ENCODE results near the gene ANKRD29.
"Not testable (repeated sequence)": the region's sequence is repeated elsewhere in the genome, so short reads cannot be mapped to it uniquely, and the experiment has no call there.

ANKRD29 gene

DNA sequence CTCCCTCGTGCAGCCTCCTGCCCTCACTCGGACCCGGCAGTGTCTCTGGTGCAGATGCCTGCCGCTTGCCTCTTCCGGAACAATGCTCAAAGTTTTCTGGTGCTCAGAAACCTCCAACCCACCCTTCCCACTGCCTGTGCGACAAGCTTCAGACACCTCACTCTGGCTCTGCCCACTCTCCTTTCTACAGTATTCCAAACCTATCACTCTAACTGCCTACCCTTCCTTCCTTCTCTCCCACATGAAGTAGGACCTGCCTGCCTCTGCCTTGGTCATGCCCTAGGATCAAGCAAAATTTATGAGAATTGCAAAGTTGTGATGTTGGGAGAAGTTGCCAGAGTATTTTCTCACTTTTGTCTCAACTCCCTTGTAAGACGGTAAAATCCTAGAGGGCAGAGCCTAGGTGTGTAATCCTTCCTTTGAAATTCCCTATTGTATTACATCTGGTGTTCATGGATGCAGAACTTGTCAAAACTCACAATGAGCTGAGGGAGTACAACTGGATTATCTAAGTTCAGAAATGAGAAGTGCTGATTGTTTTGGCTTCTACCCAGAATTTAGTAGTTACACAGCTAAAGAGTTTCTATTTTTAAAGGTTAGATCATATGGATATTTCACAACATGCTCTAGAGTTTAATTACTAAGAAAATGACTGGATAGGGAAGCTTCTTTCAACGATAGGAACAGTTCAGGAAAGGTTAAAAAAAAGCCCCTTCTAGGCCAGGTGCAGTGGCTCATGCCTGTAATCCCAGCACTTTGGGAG, 83.6 kb downstream of the ANKRD29 start:
- DNase-seq = no peak

DNA sequence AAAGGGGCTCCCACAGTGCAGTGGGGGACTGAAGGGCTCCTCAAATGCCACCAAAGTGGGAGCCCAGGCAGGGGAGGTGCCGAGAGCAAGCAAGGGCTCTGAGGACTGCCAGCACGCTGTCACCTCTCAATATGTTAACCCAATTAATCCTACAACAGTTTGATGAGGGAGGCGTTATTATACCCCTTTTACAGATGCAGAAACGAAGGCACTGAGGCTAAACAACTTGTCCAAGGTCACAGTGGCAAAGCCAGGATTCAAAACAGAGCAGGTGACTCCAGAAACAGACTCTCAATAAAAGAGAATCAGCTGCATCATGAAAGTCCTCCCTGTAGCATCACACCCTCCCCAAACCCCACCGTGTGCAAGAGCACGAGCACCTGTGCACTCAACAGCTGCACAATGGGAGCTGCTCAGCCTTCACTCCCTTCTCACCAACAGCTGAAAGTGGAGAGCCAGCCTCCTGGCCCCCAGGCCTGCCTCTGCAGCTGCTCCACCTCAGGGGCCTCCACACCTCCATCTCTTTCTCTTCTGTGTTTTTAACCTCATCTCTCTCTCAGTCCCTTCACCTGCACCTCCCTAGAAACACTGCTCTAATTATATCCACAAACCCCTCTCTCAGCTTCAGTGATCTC, 84.5 kb downstream of the ANKRD29 start:
- DNase-seq = no peak

DNA sequence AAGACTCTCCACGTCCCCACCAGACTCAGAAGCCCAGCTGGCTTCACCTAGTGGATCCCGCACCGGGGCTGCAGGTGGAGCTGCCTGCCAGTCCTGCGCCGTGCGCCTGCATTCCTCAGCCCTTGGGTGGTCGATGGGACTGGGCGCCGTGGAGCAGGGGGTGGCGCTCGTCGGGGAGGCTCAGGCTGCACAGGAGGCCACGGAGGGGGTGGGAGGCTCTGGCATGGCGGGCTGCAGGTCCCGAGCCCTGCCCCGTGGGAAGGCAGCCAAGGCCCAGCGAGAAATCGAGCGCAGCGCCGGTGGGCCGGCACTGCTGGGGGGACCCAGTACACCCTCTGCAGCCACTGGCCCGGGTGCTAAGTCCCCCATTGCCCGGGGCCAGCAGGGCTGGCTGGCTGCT, 85.2 kb downstream of the ANKRD29 start:
- not testable (repeated sequence) for DNase-seq

DNA sequence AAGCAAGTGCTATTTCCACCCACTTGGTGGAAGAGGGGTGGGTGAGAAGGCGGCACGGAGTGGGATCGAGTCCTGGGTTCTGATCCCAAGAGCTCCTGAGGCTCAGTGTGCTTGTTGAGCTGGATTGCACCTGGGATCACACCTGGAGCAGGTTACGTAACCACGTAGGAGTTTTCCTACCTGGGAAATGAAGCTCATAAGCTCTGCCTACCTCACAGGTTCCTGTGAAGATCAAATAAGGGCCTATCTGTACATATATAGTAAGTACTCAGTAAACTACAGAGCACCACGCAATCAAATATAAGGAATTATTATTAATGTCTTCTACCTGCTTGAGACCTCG, 87.4 kb downstream of the ANKRD29 start:
- DNase-seq = no peak

DNA sequence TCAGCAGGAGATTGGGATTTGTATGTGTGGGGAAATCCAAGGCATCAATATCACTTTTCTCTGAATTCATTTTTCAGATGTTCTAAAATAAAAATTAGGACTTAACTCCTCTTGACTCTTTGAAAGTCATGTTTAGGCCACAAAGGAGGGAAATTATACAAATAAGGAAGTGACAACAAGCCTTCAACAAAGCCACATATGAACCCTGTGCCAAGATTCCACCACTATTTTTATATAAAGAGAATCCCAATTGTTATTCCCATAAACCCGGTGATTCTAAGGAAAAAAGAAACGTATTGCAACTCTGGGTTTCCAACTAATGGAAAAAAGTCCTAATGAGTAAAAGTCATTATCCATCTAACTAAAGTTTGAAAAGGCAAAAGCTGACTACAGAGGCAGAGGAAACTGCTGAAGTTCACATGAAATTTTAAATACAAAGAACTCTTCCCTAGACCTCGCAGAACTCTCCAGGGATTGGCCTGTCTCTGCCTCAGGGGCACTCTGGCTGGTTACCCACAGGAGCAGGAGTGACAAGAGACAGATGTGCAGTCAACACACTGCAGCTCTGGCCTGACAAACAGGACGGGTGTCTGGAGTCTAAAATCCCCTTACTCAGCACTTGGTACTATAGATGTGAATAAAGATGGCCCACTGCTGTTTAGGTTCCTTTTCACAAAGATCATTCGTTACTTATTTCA, 88.0 kb downstream of the ANKRD29 start:
- no peak for DNase-seq

DNA sequence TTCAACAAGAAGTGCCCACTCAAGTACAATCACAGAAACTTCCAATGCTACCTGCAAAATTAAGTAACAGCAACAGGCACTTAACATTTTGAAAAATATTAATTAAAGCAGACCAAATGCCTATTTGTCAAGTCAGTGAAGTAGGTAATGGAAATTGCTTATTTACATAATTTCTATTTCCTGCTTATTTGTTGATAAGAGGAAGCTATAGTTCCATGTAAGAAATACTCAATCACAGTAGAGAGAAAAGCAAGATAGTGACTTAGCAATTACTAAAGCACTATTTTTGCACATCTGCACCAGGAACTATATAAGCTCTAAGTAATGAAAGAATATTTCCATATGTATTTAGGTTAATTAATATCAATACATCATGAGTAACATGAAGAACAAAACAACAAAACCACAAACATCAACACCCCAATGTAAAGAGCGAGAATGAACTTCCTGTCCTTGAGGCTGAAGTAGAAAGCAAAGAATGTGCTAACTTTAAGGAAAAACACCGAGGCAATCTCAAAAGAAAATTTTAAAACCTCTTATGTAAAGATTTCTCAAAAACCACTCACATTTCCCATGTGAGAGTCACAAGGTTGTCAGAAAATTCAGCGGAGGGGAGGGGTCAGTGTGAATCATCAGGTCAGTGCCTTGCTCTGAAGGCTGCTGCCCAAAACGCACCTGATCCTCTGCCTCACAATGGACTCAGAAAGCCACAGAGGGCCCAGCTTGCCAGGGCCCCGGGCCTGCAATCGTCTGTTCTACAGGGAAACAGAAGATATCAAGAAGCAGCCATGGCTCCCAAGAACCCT, 88.9 kb downstream of the ANKRD29 start:
- no peak for DNase-seq

DNA sequence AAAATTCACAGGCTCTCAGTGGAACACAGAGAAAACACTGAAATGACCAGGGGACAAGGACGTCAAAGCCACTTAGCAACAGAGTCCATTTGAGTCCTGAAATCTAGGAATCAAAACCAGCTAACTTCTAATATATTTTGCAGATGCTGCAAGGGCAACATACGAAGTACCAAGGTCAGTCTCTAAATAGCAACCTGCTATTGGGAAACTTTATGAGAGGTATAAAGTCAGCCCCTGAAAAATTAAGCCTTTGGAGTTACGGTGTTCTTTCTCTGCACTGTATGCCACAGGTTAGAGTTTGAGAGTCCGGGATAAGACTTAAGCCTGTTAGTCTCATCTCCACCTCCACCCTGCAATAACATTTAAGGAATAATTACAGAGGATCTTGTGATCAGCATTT, 89.7 kb downstream of the ANKRD29 start:
- DNase-seq = no peak

DNA sequence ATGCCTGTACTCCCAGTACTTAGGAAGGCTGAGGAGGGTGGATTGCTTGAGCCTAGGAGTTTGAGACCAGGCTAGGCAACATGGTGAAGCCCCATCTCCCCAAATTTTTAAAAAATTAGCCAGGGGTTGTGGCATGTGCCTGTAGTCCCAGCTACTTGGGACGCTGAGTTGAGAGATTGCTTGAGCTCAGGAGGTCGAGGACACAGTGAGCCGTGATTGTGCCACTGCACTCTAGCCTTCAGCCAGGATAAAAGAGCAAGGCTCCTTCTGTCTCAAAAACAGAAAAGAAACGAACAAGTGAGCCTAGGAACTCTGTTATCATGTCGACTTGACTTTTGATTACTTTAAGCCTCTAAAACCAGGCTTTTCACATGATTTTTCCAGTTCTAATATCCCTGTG, 90.1 kb downstream of the ANKRD29 start:
- no peak for DNase-seq

DNA sequence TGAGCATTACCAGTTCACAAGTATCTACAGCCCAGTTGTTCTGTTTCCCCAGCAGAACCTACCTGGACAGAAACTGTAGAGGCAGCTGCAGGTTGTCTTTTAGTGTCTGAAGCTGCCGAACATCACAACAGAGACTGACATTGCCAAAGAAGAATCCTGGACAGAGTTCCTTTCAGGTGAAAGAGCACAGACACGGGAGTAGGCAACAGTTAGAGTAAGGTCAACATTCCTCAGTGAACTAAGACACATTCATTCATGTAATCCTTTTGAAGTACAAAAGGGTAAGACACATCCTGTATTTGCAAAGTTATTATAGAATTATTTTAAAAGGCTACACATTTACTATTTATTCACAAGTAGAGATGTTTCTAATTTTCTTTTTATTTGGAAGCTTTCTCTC, 90.7 kb downstream of the ANKRD29 start:
- DNase-seq = no peak

DNA sequence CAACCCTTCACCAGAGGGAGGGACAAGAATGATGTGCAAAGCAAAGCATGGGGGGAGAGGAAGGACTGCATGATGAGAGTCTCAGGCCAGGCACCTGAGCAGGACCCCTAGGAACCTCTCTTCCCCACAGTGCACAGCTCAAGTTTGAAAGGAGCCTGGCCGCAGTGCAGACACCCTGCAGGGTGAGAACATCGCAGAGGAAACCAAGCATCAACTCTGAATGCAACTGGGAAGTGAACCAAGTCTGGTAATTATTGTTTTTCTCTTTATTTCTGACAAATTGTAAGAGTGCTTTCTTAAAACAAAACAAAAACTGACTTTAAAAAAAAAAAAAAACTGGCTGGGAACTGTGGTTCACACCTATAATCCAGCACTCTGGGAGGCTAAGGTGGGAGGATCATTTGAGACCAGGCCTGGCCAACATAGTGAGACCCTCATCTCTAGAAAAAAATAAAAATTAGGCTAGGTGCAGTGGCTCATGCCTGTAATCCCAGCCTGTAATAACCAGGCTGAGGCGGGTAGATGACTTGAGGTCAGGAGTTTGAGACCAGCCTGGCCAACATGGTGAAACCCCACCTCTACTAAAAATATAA, 91.7 kb downstream of the ANKRD29 start:
- DNase-seq = no peak

DNA sequence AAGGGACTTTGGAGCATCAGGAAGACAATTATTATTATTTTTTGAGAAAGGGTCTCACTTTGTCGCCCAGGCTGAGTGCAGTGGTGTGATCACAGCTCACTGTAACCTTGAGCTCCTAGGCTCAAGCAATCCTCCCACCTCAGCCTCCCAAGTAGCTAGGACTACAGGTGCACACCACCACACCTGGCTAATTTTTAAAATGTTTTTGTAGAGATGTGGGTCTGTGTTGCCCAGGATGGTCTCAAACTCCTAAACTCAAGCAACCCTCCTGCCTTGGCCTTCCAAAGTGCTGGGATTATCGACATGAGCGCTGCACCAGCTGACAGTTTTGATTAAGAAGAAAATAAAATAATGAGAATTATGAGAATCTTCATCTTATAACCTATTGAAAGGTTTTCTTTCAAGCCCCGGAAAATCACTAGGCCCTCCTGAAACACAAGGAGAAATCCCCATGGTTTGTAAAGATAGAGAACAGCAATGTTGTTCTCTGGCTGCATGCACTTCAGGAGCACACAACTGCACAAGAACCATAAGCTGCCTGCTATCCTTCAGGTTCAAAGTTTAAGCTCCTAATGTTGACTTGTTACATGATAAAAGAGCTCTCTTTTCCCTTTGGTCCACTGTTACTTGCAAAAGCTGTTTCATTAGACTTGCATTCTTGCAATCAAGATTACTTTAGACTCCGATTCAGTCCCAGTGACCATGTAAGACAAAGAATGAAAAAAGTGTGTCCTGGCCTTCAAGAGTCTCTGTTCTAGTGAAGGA, 93.2 kb downstream of the ANKRD29 start:
- DNase-seq = no peak

DNA sequence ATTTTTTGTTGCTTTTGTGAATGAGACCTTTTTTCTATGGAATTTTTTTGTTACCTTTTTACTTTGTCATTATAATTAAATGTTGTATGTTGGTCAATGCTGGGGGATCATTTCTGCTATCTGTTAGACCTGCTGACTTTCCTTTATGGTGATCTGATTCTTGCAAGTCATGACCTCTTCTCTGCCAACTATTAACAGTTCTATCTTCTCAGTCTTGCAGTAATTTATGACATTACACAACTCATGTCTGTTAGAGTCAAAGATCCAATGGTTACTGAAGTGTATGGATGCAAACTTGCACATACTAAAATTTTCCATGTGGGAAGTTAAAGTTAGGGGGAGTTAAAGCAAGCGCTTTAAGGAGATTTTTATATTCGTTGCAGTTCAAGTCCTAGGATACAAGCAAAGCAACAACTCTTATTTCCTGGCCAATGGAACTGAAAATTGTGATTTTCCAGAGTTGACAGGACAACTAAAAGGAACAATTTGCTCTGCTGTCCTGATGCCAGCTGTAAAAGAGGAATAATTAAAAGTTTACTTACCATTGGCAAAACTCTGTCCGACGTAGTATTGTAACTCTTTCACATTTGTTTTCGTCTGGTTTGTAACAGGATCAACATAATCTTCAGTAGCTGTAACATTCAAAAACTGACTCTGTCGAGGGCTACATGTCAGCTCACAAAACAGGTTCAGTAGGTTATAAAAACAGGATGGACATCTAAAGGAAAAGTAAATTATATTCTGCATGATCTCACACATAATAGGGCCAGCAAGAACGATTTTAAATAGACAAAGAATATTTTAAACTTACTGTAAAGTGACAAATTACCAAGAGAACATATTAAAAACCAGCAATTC, 94.2 kb downstream of the ANKRD29 start:
- DNase-seq = no peak

DNA sequence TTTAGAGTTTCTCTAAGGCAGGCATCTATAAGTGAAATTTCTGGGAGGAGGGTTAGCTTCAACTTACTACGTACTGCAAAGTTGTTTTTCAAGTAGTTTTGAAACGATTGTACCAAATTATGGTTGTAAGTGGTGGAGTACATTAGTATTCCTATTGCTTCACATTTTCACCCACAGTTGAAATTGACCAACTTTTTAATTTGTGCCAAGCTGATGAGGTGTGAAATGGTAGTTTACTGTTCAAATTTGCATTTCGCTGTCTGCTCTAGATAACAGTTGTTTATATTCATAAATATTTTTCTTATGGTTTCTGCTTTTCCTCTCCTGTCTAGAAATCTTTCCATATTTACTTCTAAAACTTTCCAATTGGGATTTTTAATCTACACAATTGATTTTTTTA, 95.0 kb downstream of the ANKRD29 start:
- no peak for DNase-seq

DNA sequence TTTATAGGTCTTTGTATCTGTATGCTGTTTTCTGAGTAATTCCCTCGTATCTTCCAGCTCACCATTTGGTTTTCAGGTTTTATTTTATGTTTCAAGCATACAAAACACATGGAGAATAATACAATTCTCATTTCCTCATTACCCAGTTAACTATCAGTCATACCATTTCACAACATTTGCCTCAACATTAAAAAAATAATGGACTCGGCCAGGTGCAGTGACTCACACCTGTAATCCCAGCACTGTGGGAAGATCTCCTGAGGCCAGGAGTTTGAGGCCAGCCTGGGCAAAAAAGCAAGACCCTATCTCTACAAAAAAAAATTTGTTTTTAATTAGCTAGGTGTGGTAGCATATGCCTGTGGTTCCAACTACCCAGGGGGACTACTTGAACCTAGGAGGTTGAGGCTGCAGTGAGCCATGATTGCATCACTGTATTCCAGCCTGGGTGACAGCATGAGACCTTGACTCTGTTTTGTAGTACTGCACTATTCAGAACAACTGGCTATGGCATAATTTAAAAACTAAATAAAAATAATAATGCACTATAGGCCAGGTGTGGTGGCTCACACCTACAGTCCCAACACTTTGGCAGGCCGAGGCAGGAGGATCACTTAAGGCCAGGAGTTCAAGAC, 96.7 kb downstream of the ANKRD29 start:
- no peak for DNase-seq

DNA sequence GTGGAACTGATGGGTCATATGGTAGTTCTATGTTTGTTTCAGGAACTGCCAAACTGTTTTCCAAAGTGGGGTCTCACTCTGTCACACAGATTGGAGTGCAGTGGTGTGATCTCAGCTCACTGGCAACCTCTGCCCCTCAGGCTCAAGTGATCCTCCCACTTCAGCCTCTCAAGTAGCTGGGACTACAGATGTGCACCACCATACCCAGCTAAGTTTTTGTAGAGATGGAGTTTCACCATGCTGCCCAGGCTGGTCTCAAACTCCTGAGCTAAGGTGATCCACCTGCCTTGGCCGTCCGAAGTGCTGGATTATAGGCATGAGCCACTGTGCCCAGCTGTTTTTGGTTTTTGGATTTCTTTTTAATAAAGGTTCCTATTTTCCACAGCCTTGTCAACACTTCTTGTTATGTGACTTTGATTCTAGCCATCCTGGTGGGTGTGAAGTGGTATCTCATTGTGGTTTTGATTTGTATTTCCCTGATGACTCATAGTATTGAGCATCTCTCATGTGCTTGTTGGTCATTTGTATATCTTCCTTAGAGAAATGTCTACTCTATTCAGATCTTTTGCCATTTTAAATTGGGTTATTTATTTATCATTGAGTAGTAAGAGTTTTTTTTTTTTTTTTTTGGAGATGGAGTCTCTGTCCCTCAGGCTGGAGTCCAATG, 99.2 kb downstream of the ANKRD29 start:
- no peak for DNase-seq

DNA sequence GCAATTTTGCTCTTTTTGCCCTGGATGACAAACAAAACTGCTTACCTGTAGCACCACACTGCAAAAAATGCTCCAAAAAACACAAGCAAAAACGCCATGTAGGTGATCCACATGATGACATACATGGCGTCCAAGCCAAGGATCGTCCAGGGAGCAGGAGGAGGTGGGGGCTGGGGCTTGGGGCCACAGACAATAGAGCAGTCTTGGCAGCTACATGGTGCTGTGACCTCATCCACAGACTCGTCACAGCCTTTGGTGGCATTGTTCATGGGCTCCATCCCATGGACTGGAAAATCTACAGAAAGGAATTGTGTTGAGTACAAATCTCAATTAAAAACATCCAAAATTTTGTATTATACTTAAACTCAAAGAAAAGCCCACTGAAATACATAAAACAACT, 102.5 kb downstream of the ANKRD29 start:
- no peak for DNase-seq

DNA sequence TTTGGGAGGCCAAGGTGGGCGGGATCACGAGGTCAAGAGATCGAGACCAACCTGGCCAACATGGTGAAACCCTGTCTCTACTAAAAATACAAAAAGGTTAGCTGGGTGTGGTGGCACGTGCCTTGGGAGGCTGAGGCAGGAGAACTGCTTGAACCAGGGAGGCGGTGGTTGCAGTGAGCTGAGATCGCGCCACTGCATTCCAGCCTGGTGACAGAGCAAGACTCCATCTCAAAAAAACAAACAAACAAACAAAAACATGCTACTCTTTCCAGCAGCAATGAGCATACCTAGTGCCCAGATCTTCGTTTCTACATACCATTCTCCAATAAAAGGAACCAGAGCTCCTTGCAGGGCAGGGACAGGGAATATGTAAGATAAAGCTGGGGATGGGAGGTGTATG, 105.2 kb downstream of the ANKRD29 start:
- DNase-seq = not testable (repeated sequence)

DNA sequence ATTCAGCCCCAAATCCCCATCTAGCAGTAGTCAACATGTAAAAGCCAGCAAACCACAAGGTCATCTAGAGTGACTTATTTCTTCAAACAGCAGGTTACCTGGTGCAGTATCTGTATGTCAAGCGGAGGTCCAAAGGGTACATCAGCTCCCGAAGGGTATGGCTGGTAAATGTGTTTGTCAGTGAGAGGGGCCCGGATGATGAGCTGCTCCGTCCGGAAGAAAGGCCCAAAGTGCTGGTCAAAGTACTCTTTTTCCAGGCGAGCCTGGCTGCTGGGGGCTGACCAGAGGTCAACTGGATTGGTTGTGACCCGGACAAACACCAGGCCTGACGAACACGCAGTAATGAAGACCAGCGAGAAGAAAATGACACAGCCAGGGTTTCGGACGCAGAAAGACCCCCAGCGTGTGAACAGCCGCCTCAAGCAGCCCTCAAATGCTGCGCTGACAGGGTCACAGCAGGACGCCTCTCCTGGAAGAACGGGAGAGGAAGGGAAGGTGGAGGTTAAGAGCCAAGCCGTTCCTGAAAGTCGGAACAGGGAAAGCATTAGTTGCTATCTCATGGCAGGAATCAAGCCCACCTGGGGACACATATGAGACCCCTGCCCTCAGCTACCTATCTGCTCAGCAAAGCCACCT, 106.4 kb downstream of the ANKRD29 start:
- DNase-seq = no peak

DNA sequence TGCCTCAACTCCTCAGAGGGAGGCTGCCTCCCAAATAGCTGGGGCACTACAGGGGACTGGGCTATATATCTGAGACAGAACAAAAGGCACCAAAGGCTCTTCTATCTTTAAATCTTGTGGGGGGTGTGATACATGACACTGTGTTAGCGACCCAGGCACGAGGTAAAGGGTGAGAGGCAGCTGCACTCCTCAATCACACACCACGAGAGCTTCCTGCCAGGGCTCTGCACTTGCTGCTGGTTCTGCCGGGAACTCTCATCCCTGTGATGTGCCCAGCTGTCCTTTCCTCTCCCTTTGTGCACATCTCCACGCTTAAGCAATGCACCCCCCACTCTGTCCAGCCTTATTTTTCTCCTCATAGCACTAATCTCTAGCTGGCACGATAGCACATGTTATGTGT, 108.8 kb downstream of the ANKRD29 start:
- DNase-seq = no peak

DNA sequence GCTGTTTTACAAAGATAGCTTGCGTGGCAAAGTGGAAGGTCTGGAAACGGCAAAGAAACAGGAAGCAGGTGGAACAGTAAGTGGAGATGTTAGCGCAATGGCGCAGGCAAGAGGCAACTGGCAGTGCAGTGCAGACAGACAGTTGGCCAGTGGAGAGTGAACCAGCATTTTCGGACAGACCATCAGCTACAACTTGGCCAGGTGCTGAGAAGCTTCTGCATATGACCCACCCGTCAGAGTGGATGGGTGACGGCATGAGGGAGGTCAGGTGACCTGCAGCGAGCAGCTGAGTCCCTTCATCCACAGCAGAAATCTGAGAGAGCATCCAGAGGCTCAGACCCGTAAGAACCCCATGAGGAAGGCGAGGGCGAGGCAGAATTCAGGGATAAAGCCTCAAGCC, 110.2 kb downstream of the ANKRD29 start:
- no peak for DNase-seq
